GM18868 (cell line): ENCODE data around the gene NAPB.
A peak's percentile ranks its signal among the peaks of the same experiment; 100 is the strongest.
"Not testable (repeated sequence)": the region's sequence is repeated elsewhere in the genome, so short reads cannot be mapped to it uniquely, and the experiment has no call there.

Experiments
- ATAC-seq: cut with Tn5 transposase; IDR thresholded peaks from one replicate; pipeline ENCODE4 v1.9.1; 2021; ENCODE audit warnings: mild to moderate bottlenecking, moderate library complexity; ENCODE audit not compliant: unreplicated experiment

NAPB gene

DNA sequence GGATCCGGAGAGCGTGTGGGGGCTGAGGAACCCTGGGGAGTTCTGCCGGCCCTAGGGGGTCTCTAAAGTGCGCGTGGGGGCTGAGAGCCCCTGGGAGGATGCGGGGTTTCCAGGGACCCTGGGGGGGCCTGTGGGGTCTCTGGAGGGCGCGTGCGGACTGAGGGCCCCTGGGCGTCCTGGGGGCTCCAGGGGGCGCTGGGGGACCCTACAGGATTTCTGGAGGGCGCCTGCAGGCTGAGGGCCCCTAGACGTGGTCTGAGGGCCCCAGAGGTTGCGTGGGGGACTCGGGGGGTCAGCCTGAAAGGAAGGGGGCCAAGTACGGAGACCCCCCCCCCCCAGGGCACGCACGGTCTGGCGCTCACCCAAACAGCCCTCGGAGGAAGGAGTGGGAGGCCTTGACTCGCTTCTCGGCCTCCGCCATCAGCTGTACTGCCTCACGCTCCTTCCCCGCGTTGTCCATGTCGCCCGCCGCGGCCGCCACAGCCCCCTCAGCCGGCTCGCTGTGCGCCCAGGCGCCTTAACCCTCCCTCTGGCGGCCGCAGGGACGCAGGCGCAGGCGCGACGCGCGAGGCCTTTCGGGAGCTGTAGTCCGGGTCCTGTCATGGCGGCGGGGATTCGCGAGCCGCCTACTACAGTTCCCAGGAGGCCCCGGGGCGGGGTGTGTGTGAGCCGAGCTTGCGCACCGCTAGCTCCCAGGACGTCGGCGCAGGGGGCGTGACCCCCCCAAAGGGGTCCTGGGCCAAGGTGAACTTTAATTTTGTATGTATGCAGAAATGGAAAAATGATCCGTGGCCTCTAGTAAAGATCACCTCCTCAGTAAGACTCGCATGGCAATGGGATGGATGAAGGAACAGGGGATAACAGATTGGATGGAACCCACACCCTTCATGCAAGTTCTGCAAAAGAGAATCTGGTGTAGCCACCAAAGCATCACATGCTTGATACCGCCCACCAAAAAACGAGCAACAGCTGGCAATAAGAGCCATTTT is at the start of gene NAPB:
Gene NAPB (minus strand): TSS at position 546 of the 989 bp plus-strand sequence. CDS start 86 bp downstream, at position 460.
- peak; percentile 97 for ATAC-seq

- ATAC-seq: not testable (repeated sequence)
These were observed 45.7 kb upstream of the NAPB start for GRCh38 chr20:23466961-23467360.

DNA sequence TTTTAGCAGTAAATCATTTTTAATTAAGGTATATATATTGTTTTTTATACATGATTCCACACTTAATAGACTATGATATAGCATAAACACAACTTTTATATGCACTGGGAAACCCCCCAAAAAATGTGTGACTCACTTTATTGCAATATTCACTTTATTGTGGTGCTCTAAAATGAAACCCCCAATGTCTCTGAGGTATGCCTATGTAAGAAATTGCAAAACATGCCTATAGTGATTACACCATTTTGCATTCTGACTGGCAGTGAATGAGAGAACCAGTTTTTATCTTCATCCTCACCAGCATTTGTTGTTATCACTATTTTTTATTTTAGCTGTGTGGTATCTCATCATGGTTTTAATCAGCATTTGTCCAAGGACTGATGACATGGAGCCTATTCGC is 39.9 kb upstream of the NAPB start:
- ATAC-seq: no peak

- no peak for ATAC-seq
These were observed 38.3 kb upstream of the NAPB start for GRCh38 chr20:23459461-23460150.

GRCh38 chr20:23456873-23457272 is 35.6 kb upstream of the NAPB start:
- ATAC-seq: no peak

GRCh38 chr20:23456409-23456808 is 35.1 kb upstream of the NAPB start:
- no peak for ATAC-seq

GRCh38 chr20:23455639-23456038 is 34.4 kb upstream of the NAPB start:
- ATAC-seq: no peak

DNA sequence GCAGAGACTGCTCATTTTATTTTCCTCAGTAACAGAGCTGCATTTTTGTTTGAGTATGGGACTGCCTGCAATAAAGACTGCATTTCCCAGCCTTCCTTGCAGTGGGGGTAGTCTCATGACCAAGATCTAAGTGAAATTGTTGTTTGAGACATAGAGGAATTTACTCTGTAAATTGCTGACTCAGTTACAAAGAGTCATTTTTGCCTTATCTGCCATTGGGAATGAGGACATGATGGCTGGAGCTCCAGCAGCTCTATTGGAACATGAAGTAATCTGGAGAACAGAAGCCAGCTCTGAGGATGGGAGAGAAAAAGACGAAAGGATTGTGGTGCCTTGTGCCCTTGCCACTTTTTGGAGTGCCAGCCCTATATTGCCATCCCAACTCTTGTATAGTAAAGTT is 33.5 kb upstream of the NAPB start:
- no peak for ATAC-seq

DNA sequence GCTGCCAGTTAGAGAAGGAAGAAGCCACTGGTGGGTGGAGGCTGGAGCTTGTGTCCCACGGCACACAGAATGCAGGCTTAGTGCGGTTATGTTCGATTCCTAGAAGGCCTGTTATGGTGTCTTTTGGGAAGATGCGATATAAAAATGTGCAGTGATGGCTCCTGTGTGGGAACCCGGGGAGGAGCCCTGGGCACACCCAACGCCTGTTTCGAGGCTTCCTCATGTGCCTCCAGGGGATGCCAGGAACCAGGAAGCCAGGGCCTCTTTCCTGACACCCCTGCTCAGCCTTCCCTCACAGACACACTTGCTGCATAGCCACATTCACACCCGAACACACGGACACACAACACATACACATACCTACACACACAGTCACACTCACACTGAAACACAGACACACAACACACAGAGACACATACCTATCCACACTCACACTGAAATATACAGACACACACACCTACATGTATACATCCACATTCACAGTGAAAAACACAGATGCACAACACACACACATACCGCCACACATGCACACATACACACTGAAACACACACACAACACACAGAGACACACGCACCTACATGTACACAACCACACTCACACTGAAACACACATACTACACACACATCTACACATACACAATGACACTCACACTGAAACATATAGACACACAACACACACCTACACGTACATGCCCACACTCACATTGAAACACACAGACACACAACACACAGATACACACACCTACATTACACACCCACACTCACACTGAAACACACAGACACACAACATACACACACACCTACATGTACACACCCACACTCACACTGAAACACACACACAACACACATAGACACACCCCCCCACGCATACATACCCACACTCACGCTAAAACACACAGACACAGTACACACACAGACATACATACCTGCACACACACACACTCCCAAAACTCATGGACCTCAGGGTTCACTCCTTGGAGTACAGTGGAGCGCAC is 32.6 kb upstream of the NAPB start:
- no peak for ATAC-seq

DNA sequence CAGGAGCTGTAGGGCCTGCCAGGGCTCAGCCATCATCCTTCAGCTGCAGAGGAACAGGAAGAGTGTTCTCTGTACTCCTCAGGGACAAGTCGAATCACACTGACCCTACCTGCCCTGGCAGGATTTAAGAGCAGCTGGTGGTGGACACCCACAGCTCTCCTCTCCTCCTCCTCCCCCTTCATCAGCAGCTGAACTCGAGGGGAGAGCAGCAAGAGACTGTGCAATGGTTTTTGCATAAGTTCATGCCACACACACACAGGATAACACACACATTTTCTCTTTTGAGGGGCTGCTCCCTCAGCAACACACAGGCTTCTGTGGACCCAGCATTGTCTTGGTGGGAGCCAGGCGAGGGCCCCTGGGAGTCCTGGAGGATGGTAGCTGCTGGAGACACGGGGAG is 31.5 kb upstream of the NAPB start, which contains the start of gene CST11:
Gene CST11 (minus strand): TSS at position 101 of the 400 bp plus-strand sequence. CDS start 65 bp downstream, at position 36.
- ATAC-seq: no peak

- no peak for ATAC-seq
These were observed 30.7 kb upstream of the NAPB start for GRCh38 chr20:23451956-23452487.

- no peak for ATAC-seq
These were observed 29.6 kb upstream of the NAPB start for GRCh38 chr20:23450877-23451276.

GRCh38 chr20:23449421-23449820 is 28.1 kb upstream of the NAPB start:
- ATAC-seq: peak; percentile 78

GRCh38 chr20:23448167-23448566 is 26.9 kb upstream of the NAPB start:
- no peak for ATAC-seq

GRCh38 chr20:23446505-23446904 is 25.2 kb upstream of the NAPB start:
- ATAC-seq: peak; percentile 71

GRCh38 chr20:23445596-23446217 is 24.4 kb upstream of the NAPB start:
- ATAC-seq: no peak

DNA sequence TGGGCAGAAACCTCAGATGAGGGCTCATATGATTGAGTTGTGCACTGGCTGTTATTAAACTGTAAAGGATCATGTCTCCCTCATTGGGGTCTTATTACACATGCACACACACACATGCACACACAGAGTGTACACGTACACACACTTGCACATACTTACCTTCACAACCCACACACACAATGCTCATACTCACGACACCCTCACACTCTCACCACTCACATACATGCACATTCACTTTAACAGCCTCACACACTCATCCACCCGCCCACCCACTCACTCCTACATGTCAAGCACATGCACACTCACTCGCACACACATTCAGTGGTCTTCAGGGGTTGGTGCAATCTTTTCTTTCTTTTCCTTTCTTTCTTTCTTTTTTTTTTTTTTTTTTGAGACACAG is 23.6 kb upstream of the NAPB start:
- no peak for ATAC-seq

DNA sequence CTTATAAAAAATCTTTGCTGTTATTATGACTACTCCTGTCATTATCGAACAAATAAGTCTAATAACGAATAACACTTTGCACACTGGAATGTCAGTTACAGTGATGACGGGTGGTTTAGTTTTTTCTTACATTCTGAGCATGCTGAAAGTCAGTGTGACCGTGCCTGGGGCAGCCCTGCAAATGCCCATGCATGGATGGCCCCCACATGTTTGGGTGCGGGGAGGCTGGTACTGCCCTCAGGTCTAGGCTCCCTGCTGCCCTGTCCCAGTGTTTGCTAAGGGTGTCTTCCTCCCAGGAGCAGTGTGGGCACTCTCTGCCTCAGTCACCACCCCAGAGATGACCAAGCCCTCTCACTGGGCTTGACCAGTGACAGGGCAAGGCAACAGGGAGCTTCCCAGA is 21.1 kb upstream of the NAPB start:
- ATAC-seq: no peak

DNA sequence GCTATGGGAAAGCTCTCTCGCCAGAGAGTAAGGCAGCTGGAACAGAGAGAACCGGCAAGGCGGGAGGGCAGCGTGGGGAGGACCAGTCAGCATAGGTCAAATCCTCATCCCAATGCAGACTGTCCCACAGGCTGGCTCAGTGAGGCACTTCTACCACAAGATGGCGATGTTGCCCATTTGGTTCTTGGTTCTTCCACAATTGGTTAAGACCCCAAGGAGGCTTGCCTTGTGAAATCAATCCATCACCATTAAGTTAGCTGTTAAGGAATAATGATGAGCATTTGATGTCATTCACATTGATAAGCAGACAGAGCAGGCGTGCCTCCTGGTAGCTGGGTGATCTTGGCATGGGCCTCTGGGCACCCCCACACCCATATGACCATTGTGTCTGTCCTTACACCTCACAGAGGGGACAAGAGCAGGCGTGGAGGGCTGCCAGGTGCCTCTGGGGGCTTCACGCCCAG is 20.6 kb upstream of the NAPB start:
- ATAC-seq: peak; percentile 67

DNA sequence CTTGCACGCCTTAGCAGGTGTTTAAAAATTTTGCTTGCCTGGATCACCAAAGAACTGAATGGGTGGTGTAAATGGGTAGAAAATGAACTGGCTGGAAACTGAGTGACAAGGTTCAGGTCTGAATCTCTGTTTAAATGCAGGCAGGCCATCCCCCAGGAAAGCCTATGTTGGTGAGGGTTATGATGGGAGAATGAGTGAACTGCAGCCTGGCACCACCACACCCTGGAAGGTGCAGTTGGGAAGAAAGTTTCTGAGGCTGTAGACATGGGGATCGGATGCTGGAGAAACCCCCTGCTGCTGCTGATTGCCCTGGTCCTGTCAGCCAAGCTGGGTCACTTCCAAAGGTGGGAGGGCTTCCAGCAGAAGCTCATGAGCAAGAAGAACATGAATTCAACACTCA is 18.7 kb upstream of the NAPB start:
- no peak for ATAC-seq
